ENCODE measurements around the gene STAP1. TPM values are rescaled to one million over a fixed set of nuclear protein-coding genes. Genes with fewer than 3 reads are reported as not detected.

The STAP1 gene
- total RNA-seq, 1 donor from 2014 or later = not detected

- Mint-ChIP-seq H3K36me3 (ENCODE audit: unreplicated experiment) (peaks cover 52% of the 10 kb centered on the region), H3K27ac (ENCODE audit: unreplicated experiment) (no peak overlapping the region), H3K4me1 (ENCODE audit: unreplicated experiment) (no peaks in the 10 kb centered on the region), H3K9me3 (ENCODE audit: unreplicated experiment) (peaks cover 41% of the 10 kb centered on the region), H3K27me3 (ENCODE audit: unreplicated experiment) (no peaks in the 10 kb centered on the region), H3K4me3 (ENCODE audit: unreplicated experiment) (no peak overlapping the region)
- no peak for DNase-seq (ENCODE audit: extremely low spot score, unreplicated experiment)
- TF ChIP-seq CTCF (IDR thresholded peaks at IDR 0.05) = no peak
These were observed 55.7 kb downstream of the STAP1 start for GRCh38 chr4:67614186-67614585.

GRCh38 chr4:67615119-67615518, 56.6 kb downstream of the STAP1 start:
- H3K4me1 Mint-ChIP-seq (ENCODE audit: unreplicated experiment) = no peaks in the 10 kb centered on the region
- H3K27ac Mint-ChIP-seq (ENCODE audit: unreplicated experiment) = no peak overlapping the region
- H3K36me3 Mint-ChIP-seq (ENCODE audit: unreplicated experiment) = peaks cover 54% of the 10 kb centered on the region
- H3K9me3 Mint-ChIP-seq (ENCODE audit: unreplicated experiment) = peaks cover 32% of the 10 kb centered on the region
- H3K4me3 Mint-ChIP-seq (ENCODE audit: unreplicated experiment) = no peak overlapping the region
- no peaks in the 10 kb centered on the region for H3K27me3 Mint-ChIP-seq (ENCODE audit: unreplicated experiment)
- no peak for DNase-seq (ENCODE audit: extremely low spot score, unreplicated experiment)
- TF ChIP-seq CTCF (IDR thresholded peaks at IDR 0.05) = no peak

GRCh38 chr4:67616478-67616877, 58.0 kb downstream of the STAP1 start:
- Mint-ChIP-seq H3K27me3 (ENCODE audit: unreplicated experiment) (no peaks in the 10 kb centered on the region), H3K27ac (ENCODE audit: unreplicated experiment) (no peak overlapping the region), H3K4me3 (ENCODE audit: unreplicated experiment) (no peak overlapping the region), H3K36me3 (ENCODE audit: unreplicated experiment) (peaks cover 55% of the 10 kb centered on the region), H3K4me1 (ENCODE audit: unreplicated experiment) (no peaks in the 10 kb centered on the region), H3K9me3 (ENCODE audit: unreplicated experiment) (peaks cover 25% of the 10 kb centered on the region)
- no peak for TF ChIP-seq CTCF (IDR thresholded peaks at IDR 0.05)
- DNase-seq (ENCODE audit: extremely low spot score, unreplicated experiment) = no peak

- no peak for TF ChIP-seq CTCF (IDR thresholded peaks at IDR 0.05)
- Mint-ChIP-seq H3K9me3 (ENCODE audit: unreplicated experiment) (no peaks in the 10 kb centered on the region), H3K4me1 (ENCODE audit: unreplicated experiment) (no peaks in the 10 kb centered on the region), H3K4me3 (ENCODE audit: unreplicated experiment) (no peak overlapping the region), H3K36me3 (ENCODE audit: unreplicated experiment) (peaks cover 44% of the 10 kb centered on the region), H3K27ac (ENCODE audit: unreplicated experiment) (no peak overlapping the region), H3K27me3 (ENCODE audit: unreplicated experiment) (no peaks in the 10 kb centered on the region)
- no peak for DNase-seq (ENCODE audit: extremely low spot score, unreplicated experiment)
These were observed 66.4 kb downstream of the STAP1 start for GRCh38 chr4:67624939-67625338.

- no peaks in the 10 kb centered on the region for H3K9me3 Mint-ChIP-seq (ENCODE audit: unreplicated experiment)
- TF ChIP-seq CTCF (IDR thresholded peaks at IDR 0.05) = no peak
- DNase-seq (ENCODE audit: extremely low spot score, unreplicated experiment) = no peak
- H3K27me3 Mint-ChIP-seq (ENCODE audit: unreplicated experiment) = no peaks in the 10 kb centered on the region
- no peak overlapping the region for H3K27ac Mint-ChIP-seq (ENCODE audit: unreplicated experiment)
- H3K36me3 Mint-ChIP-seq (ENCODE audit: unreplicated experiment) = peaks cover 54% of the 10 kb centered on the region
- H3K4me1 Mint-ChIP-seq (ENCODE audit: unreplicated experiment) = no peaks in the 10 kb centered on the region
- no peak overlapping the region for H3K4me3 Mint-ChIP-seq (ENCODE audit: unreplicated experiment)
These were observed 74.0 kb downstream of the STAP1 start for GRCh38 chr4:67632492-67632891.

Measured in osteocyte (in vitro differentiated cells).